SK-N-SH treated with all-trans-retinoic acid at 6 μM for 48 hours (cell line): ENCODE results near the gene B3GNT9.

Experiments
- ATAC-seq: fragments of 200-7000 bp; cut with Tn5 transposase; 3 replicates; pipeline ENCODE4 v1.9.1; 2020; ENCODE audit warnings: mild to moderate bottlenecking, moderate library complexity
- ARNTL ChIP-seq: fragments of 450-650 bp; formaldehyde crosslinking; IDR thresholded peaks from 2 replicates; pipeline ENCODE4 v1.5.0; 2020; ENCODE audit warnings: low read depth, mild to moderate bottlenecking, moderate library complexity, borderline replicate concordance
- BACH2 ChIP-seq: fragments of 250-450 bp; sonication (Bioruptor Pico); IDR thresholded peaks from 2 replicates; pipeline ENCODE4 v1.9.0; 2021; ENCODE audit warnings: mild to moderate bottlenecking, borderline replicate concordance
- CREB5 ChIP-seq: fragments of 250-450 bp; sonication (Bioruptor Pico); IDR thresholded peaks from 2 replicates; pipeline ENCODE4 v1.5.1; 2020; ENCODE audit warnings: low read depth, mild to moderate bottlenecking, moderate library complexity
- CSDC2 ChIP-seq: fragments of 250-450 bp; sonication (Bioruptor Pico); IDR thresholded peaks from 2 replicates; pipeline ENCODE4 v1.5.0; 2020; ENCODE audit warnings: mild to moderate bottlenecking, moderate library complexity
- CSRNP3 ChIP-seq: fragments of 250-450 bp; sonication (Bioruptor Pico); IDR thresholded peaks from 2 replicates; pipeline ENCODE4 v1.5.1; 2021; ENCODE audit warnings: mild to moderate bottlenecking, moderate library complexity
- GLIS3 ChIP-seq: fragments of 250-450 bp; sonication (Bioruptor Pico); IDR thresholded peaks from 2 replicates; pipeline ENCODE4 v1.5.0; 2020; ENCODE audit warnings: mild to moderate bottlenecking, moderate library complexity
- ISL1 ChIP-seq: fragments of 250-450 bp; sonication (Bioruptor Pico); IDR thresholded peaks from 2 replicates; pipeline ENCODE4 v2.1.2; 2022; ENCODE audit warnings: mild to moderate bottlenecking, moderate library complexity
- OSR1 ChIP-seq: fragments of 250-450 bp; sonication (Bioruptor Pico); IDR thresholded peaks from 2 replicates; pipeline ENCODE4 v1.8.0; 2022; ENCODE audit warnings: moderate library complexity, mild to moderate bottlenecking, inconsistent platforms
- PATZ1 ChIP-seq: fragments of 250-450 bp; sonication (Bioruptor Pico); IDR thresholded peaks from 2 replicates; pipeline ENCODE4 v1.8.0; 2020; ENCODE audit warnings: mild to moderate bottlenecking, moderate library complexity, borderline replicate concordance
- PPARA ChIP-seq: fragments of 250-450 bp; sonication (Bioruptor Pico); IDR thresholded peaks from 2 replicates; pipeline ENCODE4 v1.5.0; 2020; ENCODE audit warnings: mild to moderate bottlenecking, borderline replicate concordance
- RARB ChIP-seq: fragments of 250-450 bp; sonication (Bioruptor Pico); IDR thresholded peaks from 2 replicates; pipeline ENCODE4 v1.8.0; 2021; ENCODE audit warnings: mild to moderate bottlenecking, moderate library complexity
- SNAI2 ChIP-seq: fragments of 250-450 bp; sonication (Bioruptor Pico); IDR thresholded peaks from 2 replicates; pipeline ENCODE4 v1.5.0; 2020; ENCODE audit warnings: mild to moderate bottlenecking, moderate library complexity
- TOX ChIP-seq: fragments of 250-450 bp; sonication (Bioruptor Pico); IDR thresholded peaks from 2 replicates; pipeline ENCODE4 v1.8.0; 2021; ENCODE audit warnings: mild to moderate bottlenecking, moderate library complexity, borderline replicate concordance
- ZC3H10 ChIP-seq: fragments of 250-450 bp; sonication (Bioruptor Pico); IDR thresholded peaks from 2 replicates; pipeline ENCODE4 v1.5.1; 2021; ENCODE audit warnings: mild to moderate bottlenecking, moderate library complexity
- ZFP3 ChIP-seq: fragments of 250-450 bp; sonication (Bioruptor Pico); IDR thresholded peaks from 2 replicates; pipeline ENCODE4 v1.5.0; 2020; ENCODE audit warnings: mild to moderate bottlenecking, moderate library complexity
- ZFP30 ChIP-seq: fragments of 450-650 bp; formaldehyde crosslinking; IDR thresholded peaks from 2 replicates; pipeline ENCODE4 v1.5.0; 2022; ENCODE audit warnings: mild to moderate bottlenecking, moderate library complexity
- ZNF565 ChIP-seq: fragments of 450-650 bp; formaldehyde crosslinking; conservative IDR thresholded peaks from 2 replicates; pipeline ENCODE4 v1.5.0; 2020; ENCODE audit warnings: low read depth, mild to moderate bottlenecking, moderate library complexity
- ZNF70 ChIP-seq: fragments of 450-650 bp; formaldehyde crosslinking; IDR thresholded peaks from 2 replicates; pipeline ENCODE4 v1.5.0; 2020; ENCODE audit warnings: mild to moderate bottlenecking, moderate library complexity
- ZNF8 ChIP-seq: fragments of 450-650 bp; formaldehyde crosslinking; IDR thresholded peaks from 2 replicates; pipeline ENCODE4 v1.5.0; 2020; ENCODE audit warnings: mild to moderate bottlenecking, moderate library complexity
- TF ChIP-seq, protein P1 (sequence below): fragments of 250-450 bp; sonication (Bioruptor Pico); IDR thresholded peaks from 2 replicates; pipeline ENCODE4 v1.8.0; 2021; ENCODE audit warnings: low read depth, mild to moderate bottlenecking, moderate library complexity, borderline replicate concordance

The B3GNT9 gene

GRCh38 chr16:67158637-67159600, 8.1 kb upstream of the B3GNT9 start (continued):
- TF ChIP-seq, protein P1, sequence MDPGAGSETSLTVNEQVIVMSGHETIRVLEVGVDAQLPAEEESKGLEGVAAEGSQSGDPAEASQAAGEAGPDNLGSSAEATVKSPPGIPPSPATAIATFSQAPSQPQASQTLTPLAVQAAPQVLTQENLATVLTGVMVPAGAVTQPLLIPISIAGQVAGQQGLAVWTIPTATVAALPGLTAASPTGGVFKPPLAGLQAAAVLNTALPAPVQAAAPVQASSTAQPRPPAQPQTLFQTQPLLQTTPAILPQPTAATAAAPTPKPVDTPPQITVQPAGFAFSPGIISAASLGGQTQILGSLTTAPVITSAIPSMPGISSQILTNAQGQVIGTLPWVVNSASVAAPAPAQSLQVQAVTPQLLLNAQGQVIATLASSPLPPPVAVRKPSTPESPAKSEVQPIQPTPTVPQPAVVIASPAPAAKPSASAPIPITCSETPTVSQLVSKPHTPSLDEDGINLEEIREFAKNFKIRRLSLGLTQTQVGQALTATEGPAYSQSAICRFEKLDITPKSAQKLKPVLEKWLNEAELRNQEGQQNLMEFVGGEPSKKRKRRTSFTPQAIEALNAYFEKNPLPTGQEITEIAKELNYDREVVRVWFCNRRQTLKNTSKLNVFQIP (CRISPR knock-in tag), result no peak

DNA sequence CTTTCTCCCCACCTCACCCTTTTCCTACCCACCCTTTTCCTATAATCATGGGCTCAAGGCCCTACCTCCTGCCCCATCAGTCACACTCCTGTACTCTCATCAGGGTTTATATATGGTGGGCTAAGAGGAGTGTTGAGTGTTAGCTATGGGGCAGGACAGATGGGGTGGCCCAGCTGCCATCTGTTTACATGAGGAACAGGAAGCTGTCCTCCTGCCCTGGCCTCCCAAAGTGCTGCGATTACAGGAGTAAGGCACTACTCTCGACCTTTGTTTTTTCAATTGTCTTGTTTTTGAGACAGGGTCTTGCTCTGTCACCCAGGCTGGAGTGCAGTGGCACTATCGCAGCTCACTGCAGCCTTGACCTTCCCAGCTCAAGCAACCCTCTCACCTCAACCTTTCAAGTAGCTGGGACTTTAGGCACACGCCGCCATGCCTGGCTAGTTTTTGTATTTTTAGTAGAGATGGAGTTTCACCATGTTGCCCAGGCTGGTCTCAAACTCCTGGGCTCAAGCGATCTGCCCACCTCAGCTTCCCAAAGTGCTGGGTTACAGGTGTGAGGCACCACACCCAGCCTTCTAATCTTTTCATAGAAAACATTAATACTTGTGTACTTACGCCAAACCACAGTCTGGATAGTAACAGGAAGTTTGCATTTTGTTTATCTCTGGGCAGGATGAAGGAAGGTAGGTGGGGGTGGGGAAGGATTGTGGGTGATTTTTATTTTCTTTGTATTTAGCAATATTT, 7.3 kb upstream of the B3GNT9 start:
- no peak for ATAC-seq
- TF ChIP-seq CSDC2 (CRISPR knock-in tag) (no peak), PPARA (CRISPR knock-in tag) (no peak), ZC3H10 (no peak), CSRNP3 (CRISPR knock-in tag) (no peak), OSR1 (CRISPR knock-in tag) (no peak), ZFP30 (CRISPR knock-in tag) (no peak), ARNTL (CRISPR knock-in tag) (no peak), ZFP3 (CRISPR knock-in tag) (no peak), ZNF70 (CRISPR knock-in tag) (no peak), GLIS3 (CRISPR knock-in tag) (no peak), PATZ1 (CRISPR knock-in tag) (no peak), RARB (CRISPR knock-in tag) (no peak), BACH2 (CRISPR knock-in tag) (no peak), TOX (no peak)
- TF ChIP-seq, protein P1 (CRISPR knock-in tag), result no peak

DNA sequence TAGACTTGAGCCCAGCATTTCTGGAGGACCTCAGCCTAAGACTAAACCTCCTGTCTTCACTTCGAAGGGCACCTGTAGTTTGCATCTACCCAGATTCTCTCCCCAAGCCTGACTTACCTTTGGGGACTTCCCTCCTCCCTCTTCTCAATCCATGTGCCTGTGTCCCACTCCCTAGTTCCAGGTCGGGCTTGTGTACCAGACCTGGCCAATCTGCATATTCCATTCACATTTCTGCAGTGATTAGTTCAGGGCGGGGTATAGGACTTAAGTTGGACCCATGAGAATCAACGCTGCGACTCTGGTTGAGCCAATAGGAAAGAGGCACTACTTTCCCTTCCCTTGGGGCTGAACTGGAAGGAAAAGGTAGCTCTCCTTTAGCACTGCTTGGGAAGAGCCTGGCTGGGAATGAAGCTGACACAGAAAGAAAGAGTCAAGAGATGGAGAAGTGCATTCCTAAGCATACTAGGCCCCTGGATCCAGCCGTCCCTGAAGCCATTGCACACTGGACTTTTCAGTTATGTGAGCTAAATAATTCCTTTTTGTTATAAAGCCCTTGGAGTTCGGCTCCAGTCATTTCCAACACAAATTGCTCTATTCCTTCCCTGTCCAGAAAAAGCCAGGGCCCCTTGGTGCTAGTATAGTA, 6.4 kb upstream of the B3GNT9 start:
- ATAC-seq, result no peak
- TF ChIP-seq TOX (no peak), ZNF565 (CRISPR knock-in tag) (no peak), CREB5 (CRISPR knock-in tag) (no peak), ZFP30 (CRISPR knock-in tag) (no peak), GLIS3 (CRISPR knock-in tag) (no peak), ISL1 (CRISPR knock-in tag) (no peak), ARNTL (CRISPR knock-in tag) (no peak), ZNF70 (CRISPR knock-in tag) (no peak), CSRNP3 (CRISPR knock-in tag) (no peak), SNAI2 (no peak), ZNF8 (CRISPR knock-in tag) (no peak), PPARA (CRISPR knock-in tag) (no peak), CSDC2 (CRISPR knock-in tag) (no peak)
- TF ChIP-seq, protein P1 (CRISPR knock-in tag), result no peak
